ENCODE data around the gene YIPF6.
"Not testable (repeated sequence)": the region's sequence is repeated elsewhere in the genome, so short reads cannot be mapped to it uniquely, and the experiment has no call there.

YIPF6 gene

GRCh38 chrX:68534691-68535090 lies 35.8 kb downstream of the YIPF6 start:
- in situ Hi-C loops (cut with HindIII; ENCODE audit: low sequenced_read_pairs): no loop called here
- no peak for DNase-seq (ENCODE audit: low read depth, low spot score)
- no peak overlapping the region for H3K4me3 ChIP-seq (ENCODE audit: low read depth, low read length)
- TF ChIP-seq CTCF (IDR thresholded peaks at IDR 0.05; ENCODE audit: low read depth, low read length): no peak

GRCh38 chrX:68536429-68536828 lies 37.6 kb downstream of the YIPF6 start:
- no peak overlapping the region for H3K4me3 ChIP-seq (ENCODE audit: low read depth, low read length)
- no peak for TF ChIP-seq CTCF (IDR thresholded peaks at IDR 0.05; ENCODE audit: low read depth, low read length)
- in situ Hi-C loops (cut with HindIII; ENCODE audit: low sequenced_read_pairs): no loop called here
- no peak for DNase-seq (ENCODE audit: low read depth, low spot score)

GRCh38 chrX:68536884-68537283 lies 38.0 kb downstream of the YIPF6 start:
- in situ Hi-C loops (cut with HindIII; ENCODE audit: low sequenced_read_pairs): no loop called here
- TF ChIP-seq CTCF (IDR thresholded peaks at IDR 0.05; ENCODE audit: low read depth, low read length): no peak
- DNase-seq (ENCODE audit: low read depth, low spot score): no peak
- no peak overlapping the region for H3K4me3 ChIP-seq (ENCODE audit: low read depth, low read length)

GRCh38 chrX:68550193-68550592 lies 51.3 kb downstream of the YIPF6 start:
- in situ Hi-C loops (cut with HindIII; ENCODE audit: low sequenced_read_pairs): no loop called here
- TF ChIP-seq CTCF (IDR thresholded peaks at IDR 0.05; ENCODE audit: low read depth, low read length): no peak
- DNase-seq (ENCODE audit: low read depth, low spot score): no peak
- H3K4me3 ChIP-seq (ENCODE audit: low read depth, low read length): no peak overlapping the region

GRCh38 chrX:68556036-68556435 lies 57.2 kb downstream of the YIPF6 start:
- in situ Hi-C loops (cut with HindIII; ENCODE audit: low sequenced_read_pairs): no loop called here
- H3K4me3 ChIP-seq (ENCODE audit: low read depth, low read length): no peak overlapping the region
- TF ChIP-seq CTCF (IDR thresholded peaks at IDR 0.05; ENCODE audit: low read depth, low read length): no peak
- DNase-seq (ENCODE audit: low read depth, low spot score): no peak

- in situ Hi-C loops (cut with HindIII; ENCODE audit: low sequenced_read_pairs): not testable (repeated sequence)
Observed at GRCh38 chrX:68557126-68557525, 58.3 kb downstream of the YIPF6 start.

GRCh38 chrX:68559905-68560304 lies 61.1 kb downstream of the YIPF6 start:
- H3K4me3 ChIP-seq (ENCODE audit: low read depth, low read length); DNase-seq (ENCODE audit: low read depth, low spot score); in situ Hi-C loops (cut with HindIII; ENCODE audit: low sequenced_read_pairs): not testable (repeated sequence)

More at GRCh38 chrX:68557126-68557525, 58.3 kb downstream of the YIPF6 start:
- not testable (repeated sequence) for DNase-seq (ENCODE audit: low read depth, low spot score); H3K4me3 ChIP-seq (ENCODE audit: low read depth, low read length)

GRCh38 chrX:68568136-68568535 lies 69.3 kb downstream of the YIPF6 start:
- TF ChIP-seq CTCF (IDR thresholded peaks at IDR 0.05; ENCODE audit: low read depth, low read length): no peak
- in situ Hi-C loops (cut with HindIII; ENCODE audit: low sequenced_read_pairs): no loop called here
- no peak overlapping the region for H3K4me3 ChIP-seq (ENCODE audit: low read depth, low read length)
- no peak for DNase-seq (ENCODE audit: low read depth, low spot score)

All from astrocyte of the spinal cord (primary cell).